Measurements from ENCODE around the gene FAM110C. TPM values are rescaled to one million over a fixed set of nuclear protein-coding genes. Genes with fewer than 3 reads are reported as not detected.

The FAM110C gene
- total RNA-seq, 2 experiments from 2014 or later: 4.8 to 5.1 TPM

DNA sequence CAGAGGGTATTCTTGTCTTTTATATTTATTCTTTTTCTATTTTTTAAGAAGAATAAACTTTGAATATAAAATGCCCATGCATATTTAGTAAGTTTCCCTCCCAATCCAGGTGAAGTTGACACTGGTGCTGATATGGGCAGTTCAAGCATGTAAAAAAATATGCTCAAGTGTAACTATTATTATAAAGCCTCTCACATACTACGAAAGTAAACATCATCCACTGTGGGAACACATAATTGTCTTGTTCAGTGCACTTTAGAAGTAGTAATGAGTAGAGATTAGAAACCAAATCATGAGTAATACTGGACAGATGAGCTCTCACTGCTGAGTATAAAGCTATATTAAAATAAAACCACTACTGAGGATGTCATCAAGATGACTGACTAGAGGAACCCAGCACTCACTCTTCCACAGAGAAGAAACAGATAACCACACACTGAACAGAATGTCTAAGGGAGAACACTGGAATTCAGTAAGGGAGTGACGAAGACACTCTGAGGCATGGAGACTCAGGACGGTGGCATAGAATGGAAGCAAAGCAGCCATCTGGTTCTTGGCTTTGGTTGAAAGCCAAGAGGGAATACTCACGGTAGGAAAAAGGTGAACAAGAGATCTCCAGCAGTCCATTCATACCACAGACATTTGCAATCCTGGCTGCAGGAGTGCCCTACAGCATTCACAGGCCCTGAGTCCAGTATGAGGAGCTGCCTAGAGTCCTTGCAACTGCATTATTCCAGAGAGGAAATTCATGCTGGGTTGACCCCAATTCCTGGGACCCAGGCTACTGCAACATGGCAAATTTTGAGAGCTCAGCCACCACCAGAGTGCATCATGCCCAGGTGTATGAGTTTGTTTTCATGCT is 9.5 kb upstream of the FAM110C start:
- Mint-ChIP-seq H3K36me3 (ENCODE audit: low read depth) (peaks cover 2% of the 10 kb centered on the region), H3K27ac (no peak overlapping the region), H3K4me1 (no peaks in the 10 kb centered on the region), H3K27me3 (peaks cover 9% of the 10 kb centered on the region), H3K4me3 (no peak overlapping the region), H3K9me3 (peaks cover 12% of the 10 kb centered on the region)
- ChIA-PET POLR2A (no interaction called here), CTCF (no interaction called here)
- no peak for DNase-seq

DNA sequence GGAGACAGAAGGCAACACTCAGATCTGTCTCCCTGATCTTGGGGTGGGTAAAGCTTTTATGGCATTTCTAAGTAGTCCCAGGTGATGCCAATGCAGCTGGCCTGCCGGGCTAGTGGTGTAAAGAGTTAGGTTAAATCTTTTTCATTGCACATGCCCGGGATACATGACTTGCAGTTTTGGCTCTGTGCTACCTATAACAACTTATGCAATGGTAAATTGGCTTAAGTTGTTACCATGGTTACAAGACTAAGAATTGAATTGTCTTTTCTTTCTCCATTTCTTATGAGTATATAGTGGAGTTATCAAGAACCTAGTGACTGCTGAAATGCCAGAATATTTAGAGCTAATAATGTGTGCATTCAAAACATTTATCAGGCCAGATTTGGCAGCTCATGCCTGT is 5.3 kb upstream of the FAM110C start:
- peaks cover 4% of the 10 kb centered on the region for H3K4me1 Mint-ChIP-seq
- H3K27me3 Mint-ChIP-seq: peaks cover 36% of the 10 kb centered on the region
- H3K9me3 Mint-ChIP-seq: peaks cover 3% of the 10 kb centered on the region
- H3K36me3 Mint-ChIP-seq (ENCODE audit: low read depth): peaks cover 2% of the 10 kb centered on the region
- no peak for DNase-seq
- no peak overlapping the region for H3K4me3 Mint-ChIP-seq
- CTCF ChIA-PET: no interaction called here
- POLR2A ChIA-PET: no interaction called here
- H3K27ac Mint-ChIP-seq: no peak overlapping the region

- POLR2A ChIA-PET: no interaction called here
Observed at GRCh38 chr2:47737-48136, 1.4 kb upstream of the FAM110C start.

DNA sequence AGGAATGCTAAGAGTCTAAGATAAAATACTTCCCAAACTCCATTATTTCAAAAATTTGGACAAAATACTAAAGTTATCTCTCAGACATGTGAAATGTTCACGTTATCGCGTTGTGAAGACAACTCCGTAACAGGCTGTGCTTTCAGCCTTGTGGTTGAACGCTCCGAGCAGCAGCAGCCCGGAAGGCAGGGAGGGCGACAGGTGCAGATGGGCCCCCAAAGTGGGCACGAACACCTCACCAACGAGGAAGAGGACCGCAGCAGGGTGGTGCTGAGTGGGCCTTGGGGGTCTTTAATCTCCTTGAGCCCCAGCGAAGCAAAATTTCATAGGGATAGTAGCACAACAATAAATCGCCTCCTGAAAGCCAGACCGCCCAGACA is 1.0 kb upstream of the FAM110C start:
- Mint-ChIP-seq H3K9me3 (no peaks in the 10 kb centered on the region), H3K27me3 (peaks cover 48% of the 10 kb centered on the region), H3K36me3 (ENCODE audit: low read depth) (peaks cover 17% of the 10 kb centered on the region), H3K27ac (no peak overlapping the region), H3K4me1 (peaks cover 31% of the 10 kb centered on the region), H3K4me3 (no peak overlapping the region)
- POLR2A ChIA-PET: interaction anchor here (0.7 kb wide), 1 partner anchor 14 kb away, joined by 5 read pairs; no protein-coding TSS in a partner anchor
- DNase-seq: no peak
- CTCF ChIA-PET: no interaction called here

More at GRCh38 chr2:47737-48136, 1.4 kb upstream of the FAM110C start:
- peaks cover 16% of the 10 kb centered on the region for H3K36me3 Mint-ChIP-seq (ENCODE audit: low read depth)
- no peak overlapping the region for H3K4me3 Mint-ChIP-seq
- no peak for DNase-seq
- peaks cover 28% of the 10 kb centered on the region for H3K4me1 Mint-ChIP-seq
- CTCF ChIA-PET: interaction anchor here (1.8 kb wide), 1 partner anchor 30 kb away, joined by 4 read pairs; no protein-coding TSS in a partner anchor
- H3K9me3 Mint-ChIP-seq: no peaks in the 10 kb centered on the region
- H3K27me3 Mint-ChIP-seq: peaks cover 48% of the 10 kb centered on the region
- H3K27ac Mint-ChIP-seq: no peak overlapping the region

DNA sequence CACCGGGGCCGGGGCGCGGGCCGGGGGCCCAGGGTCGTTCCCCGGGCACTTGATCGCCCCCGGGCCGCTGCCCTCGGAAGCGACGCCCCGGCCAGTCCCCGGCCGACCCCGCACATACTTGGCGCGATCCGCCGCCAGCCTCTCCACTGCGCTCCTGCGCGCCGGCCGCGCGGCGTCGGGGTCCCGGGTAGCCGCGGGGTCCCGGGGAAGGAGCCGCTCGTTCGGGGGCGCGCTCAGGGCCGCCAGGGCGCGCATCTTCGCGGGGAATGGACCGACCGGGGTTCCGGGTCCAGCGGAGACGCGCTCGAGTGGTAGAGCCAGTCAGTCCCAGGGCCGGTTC is 204 bp downstream of the FAM110C start:
- peaks cover 21% of the 10 kb centered on the region for H3K36me3 Mint-ChIP-seq (ENCODE audit: low read depth)
- H3K4me1 Mint-ChIP-seq: peaks cover 34% of the 10 kb centered on the region
- no peak for DNase-seq
- ChIA-PET CTCF (interaction anchor here (1.9 to 2.2 kb wide), 2 partner anchors 22 to 28 kb away, joined by 6 to 11 read pairs; no protein-coding TSS in a partner anchor), POLR2A (interaction anchor here (1.5 to 2.8 kb wide), 4 partner anchors 10 to 131 kb away, joined by 3 to 13 read pairs (median 10); no protein-coding TSS in a partner anchor)
- H3K9me3 Mint-ChIP-seq: no peaks in the 10 kb centered on the region
- peaks cover 46% of the 10 kb centered on the region for H3K27me3 Mint-ChIP-seq
- H3K27ac Mint-ChIP-seq: no peak overlapping the region
- H3K4me3 Mint-ChIP-seq: peak overlapping the region; percentile 64

- H3K36me3 Mint-ChIP-seq (ENCODE audit: low read depth): peaks cover 27% of the 10 kb centered on the region
- H3K27ac Mint-ChIP-seq: no peak overlapping the region
- POLR2A ChIA-PET: interaction anchor here (1.5 to 2.8 kb wide), 4 partner anchors 10 to 131 kb away, joined by 3 to 13 read pairs (median 10); no protein-coding TSS in a partner anchor
- peak overlapping the region; percentile 69 for H3K4me3 Mint-ChIP-seq
- peaks cover 36% of the 10 kb centered on the region for H3K4me1 Mint-ChIP-seq
- peaks cover 46% of the 10 kb centered on the region for H3K27me3 Mint-ChIP-seq
- CTCF ChIA-PET: interaction anchor here (0.8 to 2.2 kb wide), 3 partner anchors 10 to 27 kb away, joined by 3 to 11 read pairs (median 6); no protein-coding TSS in a partner anchor
- no peaks in the 10 kb centered on the region for H3K9me3 Mint-ChIP-seq
- DNase-seq: no peak
Observed at GRCh38 chr2:45342-46130, 769 bp downstream of the FAM110C start.

GRCh38 chr2:44748-45341 is 1.5 kb downstream of the FAM110C start:
- Mint-ChIP-seq H3K27ac (no peak overlapping the region), H3K36me3 (ENCODE audit: low read depth) (peaks cover 31% of the 10 kb centered on the region), H3K9me3 (no peaks in the 10 kb centered on the region), H3K4me1 (peaks cover 40% of the 10 kb centered on the region), H3K4me3 (peak overlapping the region; percentile 69), H3K27me3 (peaks cover 48% of the 10 kb centered on the region)
- ChIA-PET CTCF (interaction anchor here (0.7 to 2.2 kb wide), 4 partner anchors 9 to 33 kb away, joined by 3 to 11 read pairs (median 4); no protein-coding TSS in a partner anchor), POLR2A (interaction anchor here (1.6 to 2.8 kb wide), 3 partner anchors 9 to 16 kb away, joined by 6 to 13 read pairs (median 13); no protein-coding TSS in a partner anchor)
- DNase-seq: no peak

GRCh38 chr2:42788-43187 is 3.5 kb downstream of the FAM110C start:
- peaks cover 53% of the 10 kb centered on the region for H3K4me1 Mint-ChIP-seq
- no peak overlapping the region for H3K4me3 Mint-ChIP-seq
- no peak for DNase-seq
- H3K36me3 Mint-ChIP-seq (ENCODE audit: low read depth): peaks cover 41% of the 10 kb centered on the region
- no peaks in the 10 kb centered on the region for H3K9me3 Mint-ChIP-seq
- CTCF ChIA-PET: interaction anchor here (1.1 to 1.4 kb wide), 3 partner anchors 9 to 25 kb away, joined by 3 to 5 read pairs (median 4); no protein-coding TSS in a partner anchor
- H3K27ac Mint-ChIP-seq: no peak overlapping the region
- peaks cover 40% of the 10 kb centered on the region for H3K27me3 Mint-ChIP-seq
- POLR2A ChIA-PET: interaction anchor here (1.7 kb wide), 1 partner anchor 9 kb away, joined by 6 read pairs; no protein-coding TSS in a partner anchor

DNA sequence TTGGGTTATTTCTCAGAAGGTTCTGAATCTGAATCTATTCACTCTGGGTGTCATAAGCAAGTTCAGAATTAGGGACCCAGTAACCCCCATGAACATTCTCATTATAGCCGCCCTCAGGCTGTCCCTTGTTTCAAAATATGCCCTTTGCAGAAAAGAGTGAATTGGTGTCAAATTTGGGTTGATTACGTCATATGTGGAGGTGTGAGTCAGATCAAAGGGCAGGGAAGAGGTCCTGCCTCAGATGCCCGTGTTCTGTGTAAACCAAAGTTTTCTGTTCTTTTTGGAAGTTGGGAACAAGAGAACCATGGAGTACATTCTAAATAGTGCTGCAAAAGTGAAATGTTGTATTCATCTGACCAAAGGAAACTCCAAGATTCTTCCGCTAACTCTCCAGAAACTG is 5.8 kb downstream of the FAM110C start:
- DNase-seq: no peak
- H3K4me1 Mint-ChIP-seq: peaks cover 62% of the 10 kb centered on the region
- ChIA-PET CTCF (no interaction called here), POLR2A (no interaction called here)
- peaks cover 29% of the 10 kb centered on the region for H3K27me3 Mint-ChIP-seq
- no peak overlapping the region for H3K27ac Mint-ChIP-seq
- peaks cover 48% of the 10 kb centered on the region for H3K36me3 Mint-ChIP-seq (ENCODE audit: low read depth)
- H3K9me3 Mint-ChIP-seq: no peaks in the 10 kb centered on the region
- H3K4me3 Mint-ChIP-seq: no peak overlapping the region

DNA sequence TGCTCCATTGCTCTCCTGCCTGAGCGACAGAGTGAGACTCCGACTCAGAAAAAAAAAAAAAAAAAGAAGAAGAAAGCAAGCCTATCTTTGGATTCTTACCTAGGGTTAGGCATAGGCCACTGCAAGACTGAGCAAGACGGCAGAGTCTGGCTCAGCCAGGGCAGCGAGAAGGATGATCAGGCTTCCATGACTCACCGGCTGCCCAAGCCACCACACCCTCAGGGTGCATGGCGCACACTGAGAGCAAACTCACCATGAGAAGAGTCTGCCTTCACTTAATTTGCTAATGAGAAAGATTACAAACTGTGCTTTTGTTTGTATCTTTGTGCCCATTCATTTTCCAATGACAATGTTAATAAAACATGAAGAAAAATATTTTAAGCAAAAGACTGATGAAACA is 8.2 kb downstream of the FAM110C start:
- DNase-seq: no peak
- Mint-ChIP-seq H3K36me3 (ENCODE audit: low read depth) (peaks cover 42% of the 10 kb centered on the region), H3K4me3 (no peak overlapping the region), H3K9me3 (peaks cover 5% of the 10 kb centered on the region), H3K27ac (no peak overlapping the region), H3K27me3 (peaks cover 11% of the 10 kb centered on the region), H3K4me1 (peaks cover 66% of the 10 kb centered on the region)
- CTCF ChIA-PET: interaction anchor here (0.9 kb wide), 1 partner anchor 138 kb away, joined by 5 read pairs; no protein-coding TSS in a partner anchor
- POLR2A ChIA-PET: no interaction called here

DNA sequence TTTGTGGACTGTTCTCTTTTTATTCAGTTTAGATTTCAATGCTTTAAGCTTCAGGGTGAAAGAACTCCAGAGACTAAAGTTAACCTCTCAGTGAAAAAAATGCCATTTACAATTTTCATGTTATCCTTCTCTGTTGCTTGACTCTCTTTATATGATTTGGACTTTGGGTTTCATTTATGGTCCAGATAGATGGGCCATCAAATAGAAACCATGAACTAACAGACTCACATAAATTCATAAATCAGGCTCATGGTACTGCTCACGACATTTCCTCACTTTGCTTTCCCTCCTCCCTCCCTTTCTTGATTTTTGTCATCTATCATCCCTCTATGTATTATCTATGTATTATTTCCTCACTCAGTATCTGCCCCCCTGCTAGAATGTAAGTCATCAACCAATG is 10.0 kb downstream of the FAM110C start:
- peaks cover 5% of the 10 kb centered on the region for H3K9me3 Mint-ChIP-seq
- DNase-seq: no peak
- peaks cover 11% of the 10 kb centered on the region for H3K27me3 Mint-ChIP-seq
- peak overlapping the region; percentile 52 for H3K27ac Mint-ChIP-seq
- H3K36me3 Mint-ChIP-seq (ENCODE audit: low read depth): peaks cover 40% of the 10 kb centered on the region
- H3K4me1 Mint-ChIP-seq: peaks cover 74% of the 10 kb centered on the region
- ChIA-PET CTCF (interaction anchor here (1.4 to 2.1 kb wide), 2 partner anchors 9 to 25 kb away, joined by 3 to 6 read pairs; no protein-coding TSS in a partner anchor), POLR2A (interaction anchor here (1.8 to 2.1 kb wide), 2 partner anchors 9 to 13 kb away, joined by 6 to 13 read pairs; partner anchors contain the start of gene FAM110C)
- H3K4me3 Mint-ChIP-seq: no peak overlapping the region

GRCh38 chr2:35852-36251 is 10.5 kb downstream of the FAM110C start:
- Mint-ChIP-seq H3K27me3 (peaks cover 9% of the 10 kb centered on the region), H3K27ac (peak overlapping the region; percentile 52), H3K36me3 (ENCODE audit: low read depth) (peaks cover 37% of the 10 kb centered on the region), H3K4me3 (no peak overlapping the region), H3K4me1 (peaks cover 76% of the 10 kb centered on the region), H3K9me3 (peaks cover 5% of the 10 kb centered on the region)
- DNase-seq: peak; percentile 43
- CTCF ChIA-PET: interaction anchor here (0.7 to 2.1 kb wide), 4 partner anchors 8 to 24 kb away, joined by 3 to 6 read pairs (median 3); no protein-coding TSS in a partner anchor
- POLR2A ChIA-PET: interaction anchor here (1.8 to 2.1 kb wide), 2 partner anchors 10 to 12 kb away, joined by 6 to 13 read pairs; partner anchors contain the start of gene FAM110C

Data from activated CD4-positive, alpha-beta memory T cell treated with anti-CD3 and anti-CD28 coated beads, Interleukin-2, amount 10 ng/mL, durations not matched to agents 7 days and 5 days (primary cell).